ENCODE measurements around the gene HIPK2.
A peak's percentile ranks its signal among the peaks of the same experiment; 100 is the strongest.

HIPK2 gene

GRCh38 chr7:139568346-139568675 is 209.5 kb downstream of the HIPK2 start:
- TF ChIP-seq CTCF (IDR thresholded peaks at IDR 0.05; ENCODE audit: insufficient read depth, missing control alignments), result no peak
- DNase-seq (ENCODE audit: insufficient read length, low spot score) (no peak), FAIRE-seq (no peak)

DNA sequence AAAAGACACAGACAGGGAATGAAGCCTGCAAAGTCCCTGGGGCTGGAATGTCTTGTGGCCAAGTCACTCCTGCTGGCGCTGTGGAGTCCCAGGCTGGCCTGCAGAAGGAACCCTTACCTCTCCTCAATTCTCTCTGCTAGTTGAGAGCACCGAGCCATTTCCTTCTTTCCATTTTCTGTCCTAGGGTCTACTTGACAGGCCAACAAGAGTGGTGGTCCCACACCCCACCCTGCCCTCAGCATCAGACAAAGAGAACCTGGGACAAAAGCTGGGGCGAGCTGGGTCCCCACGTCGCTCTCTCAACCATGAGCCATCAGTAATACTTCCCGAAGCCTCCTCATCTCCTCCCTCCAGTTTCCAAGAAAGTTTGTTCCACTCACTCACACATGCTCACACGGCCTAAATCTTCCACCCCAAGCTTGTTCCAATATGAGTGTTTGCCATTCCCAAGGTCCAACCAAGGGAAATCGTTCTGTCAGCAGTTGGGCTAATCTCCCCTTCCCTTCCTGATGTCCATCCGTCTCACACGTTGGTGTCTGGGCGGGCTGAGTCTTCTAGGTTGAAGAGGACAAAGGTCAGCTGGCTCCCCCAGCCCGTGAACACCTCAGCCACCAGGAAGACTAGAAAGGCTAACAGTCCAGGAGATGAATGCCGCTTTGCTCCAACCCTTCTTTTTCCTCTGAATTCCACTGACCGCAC is 210.0 kb downstream of the HIPK2 start:
- TF ChIP-seq CTCF (IDR thresholded peaks at IDR 0.05; ENCODE audit: insufficient read depth, missing control alignments), result no peak
- FAIRE-seq (no peak), DNase-seq (ENCODE audit: insufficient read length, low spot score) (no peak)

DNA sequence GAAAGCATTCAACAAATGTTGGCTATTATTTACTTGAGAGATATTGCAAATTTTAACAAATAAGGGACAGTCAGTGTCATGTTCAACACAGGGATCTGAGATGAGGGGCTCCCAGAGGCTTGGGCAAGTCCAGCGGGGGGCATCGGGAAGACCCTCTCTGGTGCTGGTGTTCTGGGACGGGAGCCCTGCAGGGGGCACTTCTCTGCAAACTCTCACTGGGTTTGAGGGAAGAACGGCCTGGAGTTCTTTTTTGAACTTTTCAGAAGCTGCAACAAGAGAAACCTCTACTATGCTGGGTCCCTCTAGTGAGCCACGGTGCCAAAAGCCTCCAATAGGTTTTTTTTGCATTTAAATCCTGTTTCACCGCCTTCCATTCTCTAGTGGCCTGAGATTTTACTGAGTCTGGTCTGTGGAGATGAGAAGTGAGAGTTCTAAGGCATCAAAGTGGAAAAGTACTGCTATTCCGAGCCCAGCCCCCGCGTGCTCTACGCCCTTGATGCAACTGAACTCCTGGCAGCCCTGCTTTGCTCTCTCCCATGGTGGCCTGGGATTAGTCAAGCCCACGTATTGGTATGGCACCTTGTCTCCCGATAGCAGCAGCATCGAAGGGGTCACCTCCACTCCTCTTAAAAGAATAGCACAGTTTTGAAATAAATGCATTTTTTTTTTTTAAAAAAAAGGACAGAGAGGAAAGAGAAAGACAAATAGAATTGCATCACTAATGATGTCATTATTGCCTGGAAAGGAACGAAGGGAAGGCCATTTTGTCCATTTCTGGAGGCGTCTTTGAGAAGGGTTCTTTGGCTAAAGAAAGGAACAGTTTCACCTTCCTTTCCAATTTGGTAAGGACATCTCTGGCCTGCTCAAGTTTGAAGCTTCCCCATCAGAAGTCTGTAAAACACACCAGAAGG is 210.8 kb downstream of the HIPK2 start:
- DNase-seq (ENCODE audit: insufficient read length, low spot score), result peak; percentile 1
- FAIRE-seq, result no peak
- TF ChIP-seq CTCF (IDR thresholded peaks at IDR 0.05; ENCODE audit: insufficient read depth, missing control alignments), result no peak

- no peak for FAIRE-seq
- no peak for TF ChIP-seq CTCF (IDR thresholded peaks at IDR 0.05; ENCODE audit: insufficient read depth, missing control alignments)
- DNase-seq (ENCODE audit: insufficient read length, low spot score), result peak; percentile 3
These were observed 211.7 kb downstream of the HIPK2 start for GRCh38 chr7:139566075-139566474.

DNA sequence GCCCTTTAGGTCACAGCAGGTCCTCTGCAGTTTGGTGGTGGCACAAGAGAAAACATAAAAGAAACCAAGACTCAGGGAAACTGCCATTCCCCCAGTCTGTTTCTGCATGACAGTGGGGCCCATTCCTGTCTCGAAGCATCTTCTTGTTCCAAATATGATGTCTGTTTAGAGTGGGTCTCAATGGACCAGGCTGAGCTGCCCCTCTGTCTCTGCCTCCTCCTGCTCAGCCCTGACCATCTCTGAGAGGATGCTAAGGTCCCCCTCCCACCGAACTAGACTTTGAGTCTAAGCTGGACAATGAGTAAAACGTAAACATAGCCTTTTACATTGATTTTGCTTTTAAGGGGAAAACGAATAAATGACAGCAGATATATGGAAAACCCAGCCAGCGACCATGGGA is 213.9 kb downstream of the HIPK2 start:
- no peak for TF ChIP-seq CTCF (IDR thresholded peaks at IDR 0.05; ENCODE audit: insufficient read depth, missing control alignments)
- no peak for DNase-seq (ENCODE audit: insufficient read length, low spot score)
- no peak for FAIRE-seq

GRCh38 chr7:139562961-139563565 is 214.7 kb downstream of the HIPK2 start:
- FAIRE-seq (no peak), DNase-seq (ENCODE audit: insufficient read length, low spot score) (no peak)
- TF ChIP-seq CTCF (IDR thresholded peaks at IDR 0.05; ENCODE audit: insufficient read depth, missing control alignments), result no peak

Measured in D721Med (cell line).